ENCODE data around the gene PLCB1. TPM values are rescaled to one million over a fixed set of nuclear protein-coding genes. Genes with fewer than 3 reads are reported as not detected.

Gene PLCB1
- polyA plus RNA-seq, 1 donor (not counting 4 experiments of a cell fraction or from before 2014, with no cell fraction given) = 0.37 TPM

DNA sequence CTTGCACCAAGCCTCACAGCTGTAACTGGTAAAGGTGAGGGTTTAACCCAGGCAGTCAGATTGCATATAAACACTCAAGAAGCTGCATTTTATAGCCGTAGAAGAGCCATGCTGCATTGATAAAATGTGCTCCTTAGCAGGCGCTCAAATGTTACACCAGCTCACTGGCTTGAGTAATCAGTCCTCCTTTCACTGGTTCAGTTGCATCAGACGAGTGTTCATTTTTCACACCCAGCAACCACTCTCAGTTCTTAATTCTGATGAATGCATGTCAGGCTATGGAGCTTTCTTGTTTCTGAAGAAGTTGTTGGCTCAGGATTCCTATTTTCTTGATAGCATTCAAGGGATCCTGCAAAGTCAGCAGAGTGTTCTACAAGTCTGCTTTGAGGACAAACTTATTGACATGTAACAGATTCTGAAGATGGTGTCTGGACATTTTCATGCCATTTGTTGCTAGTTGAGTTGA lies 198.3 kb downstream of the PLCB1 start:
- H3K79me2 ChIP-seq (ENCODE audit: control insufficient read depth, insufficient read depth, low read length) = no peaks in the 10 kb centered on the region
- dilution Hi-C loops (cut with MboI; ENCODE audit: extremely low pct_ligation_motif_present, low sequenced_read_pairs) = no loop called here
- TF ChIP-seq, protein P1, sequence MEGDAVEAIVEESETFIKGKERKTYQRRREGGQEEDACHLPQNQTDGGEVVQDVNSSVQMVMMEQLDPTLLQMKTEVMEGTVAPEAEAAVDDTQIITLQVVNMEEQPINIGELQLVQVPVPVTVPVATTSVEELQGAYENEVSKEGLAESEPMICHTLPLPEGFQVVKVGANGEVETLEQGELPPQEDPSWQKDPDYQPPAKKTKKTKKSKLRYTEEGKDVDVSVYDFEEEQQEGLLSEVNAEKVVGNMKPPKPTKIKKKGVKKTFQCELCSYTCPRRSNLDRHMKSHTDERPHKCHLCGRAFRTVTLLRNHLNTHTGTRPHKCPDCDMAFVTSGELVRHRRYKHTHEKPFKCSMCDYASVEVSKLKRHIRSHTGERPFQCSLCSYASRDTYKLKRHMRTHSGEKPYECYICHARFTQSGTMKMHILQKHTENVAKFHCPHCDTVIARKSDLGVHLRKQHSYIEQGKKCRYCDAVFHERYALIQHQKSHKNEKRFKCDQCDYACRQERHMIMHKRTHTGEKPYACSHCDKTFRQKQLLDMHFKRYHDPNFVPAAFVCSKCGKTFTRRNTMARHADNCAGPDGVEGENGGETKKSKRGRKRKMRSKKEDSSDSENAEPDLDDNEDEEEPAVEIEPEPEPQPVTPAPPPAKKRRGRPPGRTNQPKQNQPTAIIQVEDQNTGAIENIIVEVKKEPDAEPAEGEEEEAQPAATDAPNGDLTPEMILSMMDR (optimal IDR thresholded peaks at IDR 0.05 in 1 of 3, IDR thresholded peaks at IDR 0.05 in 1 of 3, conservative IDR thresholded peaks at IDR 0.05 in 1 of 3; ENCODE audit: extremely low read depth in 1 of 3, insufficient read depth in 2 of 3, low read length in 3 of 3) = no peak
- no peak for TF ChIP-seq EZH2 (IDR thresholded peaks at IDR 0.05; ENCODE audit: low read length)
- FAIRE-seq (no peak), DNase-seq (ENCODE audit: low read depth, low spot score) (no peak)
- no peak overlapping the region for H3K4me3 ChIP-seq (ENCODE audit: control insufficient read depth in 2 of 3, extremely low read depth in 1 of 3, insufficient read depth in 2 of 3, low read depth in 1 of 3, low read length in 3 of 3)
- no peaks in the 10 kb centered on the region for H3K9me3 ChIP-seq (ENCODE audit: control insufficient read depth, low read depth, low read length)
- no peaks in the 10 kb centered on the region for H3K27me3 ChIP-seq (ENCODE audit: control insufficient read depth, extremely low read depth, insufficient read depth, low read length)
- H2AFZ ChIP-seq (ENCODE audit: control insufficient read depth, low read length) = no peak overlapping the region
- no peak overlapping the region for H3K27ac ChIP-seq (ENCODE audit: control insufficient read depth, insufficient read depth, low read length)
- no peaks in the 10 kb centered on the region for H4K20me1 ChIP-seq (ENCODE audit: control insufficient read depth, extremely low read depth, insufficient read depth, low read length)
- no peaks in the 10 kb centered on the region for H3K36me3 ChIP-seq (ENCODE audit: control insufficient read depth in 2 of 2, extremely low read depth in 1 of 2, insufficient read depth in 2 of 2, low read length in 2 of 2)
- no peaks in the 10 kb centered on the region for H3K9me1 ChIP-seq (ENCODE audit: control insufficient read depth, extremely low read depth, insufficient read depth, low read length)
- no peak overlapping the region for H3K4me2 ChIP-seq (ENCODE audit: control insufficient read depth, extremely low read depth, insufficient read depth, low read depth, low read length)
- H3K9ac ChIP-seq (ENCODE audit: control insufficient read depth, extremely low read depth, insufficient read depth, low read length) = no peak overlapping the region
- no peaks in the 10 kb centered on the region for H3K4me1 ChIP-seq (ENCODE audit: control insufficient read depth, extremely low read depth, insufficient read depth, low read length)

DNA sequence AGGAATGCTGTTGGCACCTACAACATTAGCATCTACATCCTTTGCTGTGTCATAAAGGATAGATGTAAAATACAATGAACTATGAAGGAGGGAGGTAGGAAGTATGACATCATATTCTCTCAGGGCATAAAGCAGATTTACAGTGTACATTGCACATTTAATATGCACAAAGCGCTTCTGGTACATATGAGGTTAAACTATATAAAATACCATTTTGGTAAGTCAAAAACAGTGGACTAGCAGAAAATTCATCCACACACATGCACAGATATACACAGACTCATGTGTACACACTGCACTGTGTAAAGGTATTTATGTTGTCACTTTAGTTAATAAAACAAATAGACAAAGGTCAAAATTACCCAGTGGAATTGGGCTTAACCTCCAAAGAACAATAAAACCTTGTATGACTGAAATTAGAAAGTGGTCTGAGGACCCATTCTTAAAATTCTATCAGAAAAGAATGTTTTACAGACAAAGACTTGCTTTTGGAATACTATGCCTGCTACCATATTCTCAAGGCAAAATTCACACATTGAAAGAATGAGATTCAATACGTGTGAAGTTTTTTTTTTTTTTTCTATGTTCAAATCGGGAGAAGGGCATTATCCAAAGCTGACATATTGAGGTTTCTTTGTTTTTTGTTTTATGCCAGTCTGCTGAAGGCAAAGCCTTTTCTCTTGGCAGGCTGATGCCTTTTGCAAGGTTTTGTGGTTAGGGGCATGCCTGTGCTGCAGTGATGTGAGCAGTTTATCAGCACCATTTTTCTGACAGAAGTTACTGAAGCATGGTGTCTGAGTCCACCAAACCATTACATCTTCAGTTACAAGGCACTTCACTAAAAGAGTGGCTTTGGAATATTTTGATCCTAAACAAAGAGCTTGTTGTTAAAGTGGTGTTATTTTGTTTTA lies 199.0 kb downstream of the PLCB1 start:
- dilution Hi-C loops (cut with MboI; ENCODE audit: extremely low pct_ligation_motif_present, low sequenced_read_pairs) = no loop called here
- H2AFZ ChIP-seq (ENCODE audit: control insufficient read depth, low read length) = no peak overlapping the region
- FAIRE-seq (no peak), DNase-seq (ENCODE audit: low read depth, low spot score) (no peak)
- no peaks in the 10 kb centered on the region for H3K79me2 ChIP-seq (ENCODE audit: control insufficient read depth, insufficient read depth, low read length)
- H4K20me1 ChIP-seq (ENCODE audit: control insufficient read depth, extremely low read depth, insufficient read depth, low read length) = no peaks in the 10 kb centered on the region
- H3K9me3 ChIP-seq (ENCODE audit: control insufficient read depth, low read depth, low read length) = no peaks in the 10 kb centered on the region
- H3K9ac ChIP-seq (ENCODE audit: control insufficient read depth, extremely low read depth, insufficient read depth, low read length) = no peak overlapping the region
- no peaks in the 10 kb centered on the region for H3K27me3 ChIP-seq (ENCODE audit: control insufficient read depth, extremely low read depth, insufficient read depth, low read length)
- H3K4me2 ChIP-seq (ENCODE audit: control insufficient read depth, extremely low read depth, insufficient read depth, low read depth, low read length) = no peak overlapping the region
- no peak overlapping the region for H3K27ac ChIP-seq (ENCODE audit: control insufficient read depth, insufficient read depth, low read length)
- H3K36me3 ChIP-seq (ENCODE audit: control insufficient read depth in 2 of 2, extremely low read depth in 1 of 2, insufficient read depth in 2 of 2, low read length in 2 of 2) = no peaks in the 10 kb centered on the region
- H3K4me1 ChIP-seq (ENCODE audit: control insufficient read depth, extremely low read depth, insufficient read depth, low read length) = no peaks in the 10 kb centered on the region
- H3K4me3 ChIP-seq (ENCODE audit: control insufficient read depth in 2 of 3, extremely low read depth in 1 of 3, insufficient read depth in 2 of 3, low read depth in 1 of 3, low read length in 3 of 3) = no peak overlapping the region
- no peaks in the 10 kb centered on the region for H3K9me1 ChIP-seq (ENCODE audit: control insufficient read depth, extremely low read depth, insufficient read depth, low read length)
- no peak for TF ChIP-seq EZH2 (IDR thresholded peaks at IDR 0.05; ENCODE audit: low read length)
- TF ChIP-seq, protein P1 (optimal IDR thresholded peaks at IDR 0.05 in 1 of 3, IDR thresholded peaks at IDR 0.05 in 1 of 3, conservative IDR thresholded peaks at IDR 0.05 in 1 of 3; ENCODE audit: extremely low read depth in 1 of 3, insufficient read depth in 2 of 3, low read length in 3 of 3) = no peak

Data from keratinocyte (primary cell).